Immature natural killer cell (primary cell): ENCODE results near the gene MEIS1. TPM values are rescaled to one million over a fixed set of nuclear protein-coding genes. Genes with fewer than 3 reads are reported as not detected.

ENCODE experiments used
- DNase-seq, 3 donors: peaks; one replicate each; pipeline ENCODE4 v3.0.0; 2022; ENCODE audit warnings: mixed read lengths in 1 of 3
- H3K27ac Mint-ChIP-seq, 6 donors: one replicate each; pipeline ENCODE4 v1.8.0; 2020; ENCODE audit warnings: mixed read lengths in 6 of 6, mild to moderate bottlenecking in 5 of 6, inconsistent platforms in 4 of 6, moderate library complexity in 3 of 6
- H3K27me3 Mint-ChIP-seq, 3 donors: one replicate each; pipeline ENCODE4 v1.8.0; 2020 to 2021; ENCODE audit warnings: low read depth in 3 of 3, mild to moderate bottlenecking in 3 of 3, mixed read lengths in 3 of 3, moderate library complexity in 3 of 3, inconsistent platforms in 1 of 3
- H3K36me3 Mint-ChIP-seq, 3 donors: one replicate each; pipeline ENCODE4 v1.8.0; 2020; ENCODE audit warnings: mixed read lengths in 3 of 3, inconsistent platforms in 2 of 3, mild to moderate bottlenecking in 2 of 3
- H3K4me1 Mint-ChIP-seq, 2 donors: one replicate each; pipeline ENCODE4 v1.8.0; 2020; ENCODE audit warnings: inconsistent platforms in 2 of 2, mild to moderate bottlenecking in 2 of 2, mixed read lengths in 2 of 2, moderate library complexity in 1 of 2
- H3K4me3 Mint-ChIP-seq, 5 donors: one replicate each; pipeline ENCODE4 v1.8.0; 2020; ENCODE audit warnings: mild to moderate bottlenecking in 5 of 5, mixed read lengths in 5 of 5, inconsistent platforms in 3 of 5, moderate library complexity in 3 of 5
- H3K9me3 Mint-ChIP-seq, 6 donors: one replicate each; pipeline ENCODE4 v1.8.0; 2020; ENCODE audit warnings: mild to moderate bottlenecking in 6 of 6, mixed read lengths in 6 of 6, inconsistent platforms in 4 of 6, moderate library complexity in 3 of 6
- polyA plus RNA-seq, 3 donors: library from polyadenylated mRNA; unstranded; fragments of 300-500 nt; fragmentation: Illumina TruSeq; gene quantifications; one replicate each; pipeline ENCODE4 v1.2.3, GENCODE V29; 2021

Gene MEIS1
- polyA plus RNA-seq, 3 donors from 2014 or later, result 1.3 to 1.7 TPM; not detected in 1

GRCh38 chr2:66426244-66427111, 8.4 kb upstream of the MEIS1 start:
- no peak for DNase-seq
- H3K4me1 Mint-ChIP-seq, result no peaks in the 10 kb centered on the region
- no peak overlapping the region for H3K4me3 Mint-ChIP-seq
- peaks cover 7 to 20% (median 11%) of the 10 kb centered on the region in 3 donors for H3K27me3 Mint-ChIP-seq
- peaks cover 0 to 2% (median 0%) of the 10 kb centered on the region in 6 donors for H3K9me3 Mint-ChIP-seq
- no peak overlapping the region for H3K27ac Mint-ChIP-seq
- H3K36me3 Mint-ChIP-seq, result no peaks in the 10 kb centered on the region

- Mint-ChIP-seq H3K9me3 (peaks cover 0 to 2% (median 0%) of the 10 kb centered on the region in 6 donors), H3K4me1 (peaks cover 1 to 2% of the 10 kb centered on the region in 2 donors), H3K27ac (no peak overlapping the region), H3K27me3 (peaks cover 11 to 24% (median 12%) of the 10 kb centered on the region in 3 donors), H3K36me3 (no peaks in the 10 kb centered on the region), H3K4me3 (no peak overlapping the region)
- DNase-seq, result no peak
These were observed 7.6 kb upstream of the MEIS1 start for GRCh38 chr2:66427300-66427699.

- Mint-ChIP-seq H3K4me3 (no peak overlapping the region), H3K9me3 (peaks cover 0 to 2% (median 0%) of the 10 kb centered on the region in 6 donors), H3K36me3 (no peaks in the 10 kb centered on the region), H3K27ac (no peak overlapping the region), H3K4me1 (peaks cover 16 to 19% of the 10 kb centered on the region in 2 donors), H3K27me3 (peaks cover 18 to 32% (median 24%) of the 10 kb centered on the region in 3 donors)
- DNase-seq, result peak in 2 of 3 donors; percentile 30 to 38
These were observed 5.8 kb upstream of the MEIS1 start for GRCh38 chr2:66428986-66429612.

- H3K27me3 Mint-ChIP-seq, result peaks cover 20 to 35% (median 26%) of the 10 kb centered on the region in 3 donors
- H3K9me3 Mint-ChIP-seq, result peaks cover 0 to 2% (median 0%) of the 10 kb centered on the region in 6 donors
- no peak for DNase-seq
- no peak overlapping the region for H3K4me3 Mint-ChIP-seq
- H3K4me1 Mint-ChIP-seq, result peaks cover 24 to 27% of the 10 kb centered on the region in 2 donors
- H3K27ac Mint-ChIP-seq, result no peak overlapping the region
- no peaks in the 10 kb centered on the region for H3K36me3 Mint-ChIP-seq
These were observed 5.0 kb upstream of the MEIS1 start for GRCh38 chr2:66429693-66430504.

- Mint-ChIP-seq H3K4me3 (no peak overlapping the region), H3K4me1 (peaks cover 32 to 35% of the 10 kb centered on the region in 2 donors), H3K9me3 (peaks cover 0 to 8% (median 0%) of the 10 kb centered on the region in 6 donors), H3K27ac (no peak overlapping the region), H3K27me3 (peaks cover 22 to 43% (median 31%) of the 10 kb centered on the region in 3 donors), H3K36me3 (no peaks in the 10 kb centered on the region)
- DNase-seq, result no peak
These were observed 4.2 kb upstream of the MEIS1 start for GRCh38 chr2:66430505-66431273.

- Mint-ChIP-seq H3K36me3 (no peaks in the 10 kb centered on the region), H3K27ac (no peak overlapping the region), H3K9me3 (peaks cover 0 to 8% (median 0%) of the 10 kb centered on the region in 6 donors), H3K27me3 (peaks cover 23 to 45% (median 31%) of the 10 kb centered on the region in 3 donors), H3K4me1 (peaks cover 32 to 40% of the 10 kb centered on the region in 2 donors), H3K4me3 (peak overlapping the region in 1 of 5 donors; percentile 51)
- DNase-seq, result no peak
These were observed 3.7 kb upstream of the MEIS1 start for GRCh38 chr2:66431274-66431642.

- Mint-ChIP-seq H3K4me1 (peaks cover 32 to 48% of the 10 kb centered on the region in 2 donors), H3K36me3 (no peaks in the 10 kb centered on the region), H3K27me3 (peaks cover 23 to 44% (median 31%) of the 10 kb centered on the region in 3 donors), H3K9me3 (peaks cover 0 to 8% (median 0%) of the 10 kb centered on the region in 6 donors), H3K27ac (no peak overlapping the region), H3K4me3 (peak overlapping the region; percentile 61 to 98 (median 92))
- no peak for DNase-seq
These were observed 2.9 kb upstream of the MEIS1 start for GRCh38 chr2:66431846-66432587.

GRCh38 chr2:66432801-66433694, 1.9 kb upstream of the MEIS1 start:
- Mint-ChIP-seq H3K9me3 (peaks cover 0 to 8% (median 0%) of the 10 kb centered on the region in 6 donors), H3K36me3 (no peaks in the 10 kb centered on the region), H3K4me3 (peak overlapping the region; percentile 84 to 98 (median 92)), H3K4me1 (peaks cover 32 to 56% of the 10 kb centered on the region in 2 donors), H3K27ac (peak overlapping the region in 5 of 6 donors; percentile 17 to 79 (median 54)), H3K27me3 (peaks cover 23 to 45% (median 31%) of the 10 kb centered on the region in 3 donors)
- DNase-seq, result peak; percentile 46 to 52 (median 52)

GRCh38 chr2:66433695-66433944, 1.3 kb upstream of the MEIS1 start:
- Mint-ChIP-seq H3K4me3 (peak overlapping the region; percentile 84 to 98 (median 92)), H3K27ac (peak overlapping the region in 5 of 6 donors; percentile 17 to 79 (median 54)), H3K36me3 (no peaks in the 10 kb centered on the region), H3K4me1 (peaks cover 32 to 56% of the 10 kb centered on the region in 2 donors), H3K9me3 (peaks cover 0 to 8% (median 0%) of the 10 kb centered on the region in 6 donors), H3K27me3 (peaks cover 23 to 41% (median 31%) of the 10 kb centered on the region in 3 donors)
- DNase-seq, result no peak

- peak; percentile 22 to 52 (median 41) for DNase-seq
- Mint-ChIP-seq H3K27me3 (peaks cover 21 to 37% (median 31%) of the 10 kb centered on the region in 3 donors), H3K4me1 (peaks cover 32 to 56% of the 10 kb centered on the region in 2 donors), H3K4me3 (peak overlapping the region; percentile 84 to 98 (median 93)), H3K9me3 (peaks cover 0 to 8% (median 0%) of the 10 kb centered on the region in 6 donors), H3K27ac (peak overlapping the region in 5 of 6 donors; percentile 23 to 79 (median 50)), H3K36me3 (no peaks in the 10 kb centered on the region)
These were observed 813 bp upstream of the MEIS1 start for GRCh38 chr2:66433945-66434678.

- DNase-seq, result no peak
- peaks cover 40 to 68% of the 10 kb centered on the region in 2 donors for H3K4me1 Mint-ChIP-seq
- H3K27ac Mint-ChIP-seq, result peak overlapping the region in 4 of 6 donors; percentile 16 to 88 (median 64)
- H3K36me3 Mint-ChIP-seq, result no peaks in the 10 kb centered on the region
- peak overlapping the region; percentile 84 to 97 (median 92) for H3K4me3 Mint-ChIP-seq
- H3K9me3 Mint-ChIP-seq, result peaks cover 0 to 8% (median 0%) of the 10 kb centered on the region in 6 donors
- peaks cover 27 to 42% (median 34%) of the 10 kb centered on the region in 3 donors for H3K27me3 Mint-ChIP-seq
These were observed 587 bp downstream of the MEIS1 start for GRCh38 chr2:66435549-66435875.
